Sigmoid colon (tissue), 4 donors: ENCODE data around the gene ZYG11A.

ENCODE experiments used
- CTCF ChIP-seq, 4 experiments: fragments of 450-650 bp in 3 of 4; fragments of 200-600 bp in 1 of 4; IDR thresholded peaks; one replicate each; pipeline ENCODE4 v1.5.1; 2016 to 2019; ENCODE audit warnings: antibody characterized with exemption in 4 of 4, mild to moderate bottlenecking in 3 of 4, moderate library complexity in 2 of 4
- EP300 ChIP-seq, 4 donors: sonication (generic); formaldehyde crosslinking; IDR thresholded peaks; one replicate each; pipeline ENCODE4 v1.6.1; 2017; ENCODE audit warnings: antibody characterized with exemption in 4 of 4
- POLR2A ChIP-seq, 2 donors: fragments of 450-650 bp; IDR thresholded peaks; one replicate each; pipeline ENCODE4 v1.6.1; 2016; ENCODE audit warnings: antibody characterized with exemption in 2 of 2, mild to moderate bottlenecking in 2 of 2, moderate library complexity in 2 of 2
- POLR2AphosphoS5 ChIP-seq, 4 donors: sonication (generic); formaldehyde crosslinking; IDR thresholded peaks; one replicate each; pipeline ENCODE4 v1.6.1; 2017; ENCODE audit warnings: antibody characterized with exemption in 4 of 4

- TF ChIP-seq CTCF (IDR thresholded peaks at IDR 0.05) (no peak), EP300 (IDR thresholded peaks at IDR 0.05) (no peak), POLR2A (IDR thresholded peaks at IDR 0.05) (no peak), POLR2AphosphoS5 (IDR thresholded peaks at IDR 0.05) (no peak)
Observed at GRCh38 chr1:52848423-52848822, 5.9 kb downstream of the ZYG11A start.
